GM12878 (cell line): ENCODE data around the gene NINL.

ENCODE experiments used
- NRF1 ChIP-seq: conservative IDR thresholded peaks from 2 replicates; pipeline ENCODE4 v1.6.1; 2011; ENCODE audit warnings: mild to moderate bottlenecking, low read depth, low read length, improper control_type of control experiment
- POLR2A ChIP-seq: IDR thresholded peaks from 2 replicates; pipeline ENCODE4 v1.6.1; 2011; ENCODE audit warnings: low read depth, mild to moderate bottlenecking, low read length
- SMC3 ChIP-seq: IDR thresholded peaks from 2 replicates; pipeline ENCODE4 v1.6.1; 2011; ENCODE audit warnings: low read length, improper control_type of control experiment, borderline replicate concordance
- SP1 ChIP-seq: IDR thresholded peaks from one replicate; pipeline ENCODE4 v1.6.1; 2011; ENCODE audit warnings: low read depth, low read length
- TF ChIP-seq, protein P1 (sequence below), 3 experiments: IDR thresholded peaks in 2 of 3; conservative IDR thresholded peaks in 1 of 3; 2 replicates each; pipeline ENCODE4 v1.5.1; 2011; ENCODE audit warnings: low read depth in 3 of 3, low read length in 3 of 3, mild to moderate bottlenecking in 3 of 3, control low read depth in 2 of 3, moderate library complexity in 2 of 3, inconsistent platforms in 1 of 3, mixed read lengths in 1 of 3; ENCODE audit not compliant: control insufficient read depth in 2 of 3, insufficient read depth in 1 of 3; ENCODE audit errors: extremely low read depth in 1 of 3
- TF ChIP-seq, protein P2 (sequence below): IDR thresholded peaks from 2 replicates; pipeline ENCODE4 v1.6.1; 2011; ENCODE audit warnings: mild to moderate bottlenecking, low read depth, low read length, moderate library complexity; ENCODE audit not compliant: insufficient replicate concordance
- TF ChIP-seq, protein P3 (sequence below): IDR thresholded peaks from 2 replicates; pipeline ENCODE4 v1.6.1; 2012; ENCODE audit warnings: mild to moderate bottlenecking, low read depth, low read length

DNA sequence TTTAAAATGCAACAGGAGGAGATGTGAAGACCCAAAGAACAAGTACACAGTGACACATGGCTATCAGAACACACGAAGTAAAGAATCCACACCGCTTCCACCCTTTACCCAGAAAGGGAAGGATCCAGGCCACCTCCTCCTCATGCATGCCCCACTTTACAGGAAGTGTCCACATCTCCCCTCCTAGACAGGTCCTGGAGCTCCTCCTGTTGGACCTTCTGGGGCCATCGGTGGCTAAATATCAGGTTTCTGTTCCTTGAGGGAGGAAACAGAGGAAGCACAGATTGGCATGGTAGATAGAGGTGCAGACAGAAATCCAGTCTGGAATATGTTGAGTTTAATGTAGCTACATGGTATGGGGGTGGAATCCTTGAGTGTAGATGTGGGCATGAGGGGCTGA, 10.9 kb downstream of the NINL start:
- TF ChIP-seq NRF1 (no peak), SP1 (no peak), POLR2A (no peak), SMC3 (no peak)
- TF ChIP-seq, protein P1, sequence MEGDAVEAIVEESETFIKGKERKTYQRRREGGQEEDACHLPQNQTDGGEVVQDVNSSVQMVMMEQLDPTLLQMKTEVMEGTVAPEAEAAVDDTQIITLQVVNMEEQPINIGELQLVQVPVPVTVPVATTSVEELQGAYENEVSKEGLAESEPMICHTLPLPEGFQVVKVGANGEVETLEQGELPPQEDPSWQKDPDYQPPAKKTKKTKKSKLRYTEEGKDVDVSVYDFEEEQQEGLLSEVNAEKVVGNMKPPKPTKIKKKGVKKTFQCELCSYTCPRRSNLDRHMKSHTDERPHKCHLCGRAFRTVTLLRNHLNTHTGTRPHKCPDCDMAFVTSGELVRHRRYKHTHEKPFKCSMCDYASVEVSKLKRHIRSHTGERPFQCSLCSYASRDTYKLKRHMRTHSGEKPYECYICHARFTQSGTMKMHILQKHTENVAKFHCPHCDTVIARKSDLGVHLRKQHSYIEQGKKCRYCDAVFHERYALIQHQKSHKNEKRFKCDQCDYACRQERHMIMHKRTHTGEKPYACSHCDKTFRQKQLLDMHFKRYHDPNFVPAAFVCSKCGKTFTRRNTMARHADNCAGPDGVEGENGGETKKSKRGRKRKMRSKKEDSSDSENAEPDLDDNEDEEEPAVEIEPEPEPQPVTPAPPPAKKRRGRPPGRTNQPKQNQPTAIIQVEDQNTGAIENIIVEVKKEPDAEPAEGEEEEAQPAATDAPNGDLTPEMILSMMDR (IDR thresholded peaks at IDR 0.05 in 2 of 3, conservative IDR thresholded peaks at IDR 0.05 in 1 of 3; ENCODE audit: control insufficient read depth in 2 of 3, extremely low read depth in 1 of 3, insufficient read depth in 1 of 3, low read depth in 3 of 3, low read length in 3 of 3): no peak
- TF ChIP-seq, protein P2, sequence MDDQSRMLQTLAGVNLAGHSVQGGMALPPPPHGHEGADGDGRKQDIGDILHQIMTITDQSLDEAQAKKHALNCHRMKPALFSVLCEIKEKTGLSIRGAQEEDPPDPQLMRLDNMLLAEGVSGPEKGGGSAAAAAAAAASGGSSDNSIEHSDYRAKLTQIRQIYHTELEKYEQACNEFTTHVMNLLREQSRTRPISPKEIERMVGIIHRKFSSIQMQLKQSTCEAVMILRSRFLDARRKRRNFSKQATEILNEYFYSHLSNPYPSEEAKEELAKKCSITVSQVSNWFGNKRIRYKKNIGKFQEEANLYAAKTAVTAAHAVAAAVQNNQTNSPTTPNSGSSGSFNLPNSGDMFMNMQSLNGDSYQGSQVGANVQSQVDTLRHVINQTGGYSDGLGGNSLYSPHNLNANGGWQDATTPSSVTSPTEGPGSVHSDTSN: no peak
- TF ChIP-seq, protein P3, sequence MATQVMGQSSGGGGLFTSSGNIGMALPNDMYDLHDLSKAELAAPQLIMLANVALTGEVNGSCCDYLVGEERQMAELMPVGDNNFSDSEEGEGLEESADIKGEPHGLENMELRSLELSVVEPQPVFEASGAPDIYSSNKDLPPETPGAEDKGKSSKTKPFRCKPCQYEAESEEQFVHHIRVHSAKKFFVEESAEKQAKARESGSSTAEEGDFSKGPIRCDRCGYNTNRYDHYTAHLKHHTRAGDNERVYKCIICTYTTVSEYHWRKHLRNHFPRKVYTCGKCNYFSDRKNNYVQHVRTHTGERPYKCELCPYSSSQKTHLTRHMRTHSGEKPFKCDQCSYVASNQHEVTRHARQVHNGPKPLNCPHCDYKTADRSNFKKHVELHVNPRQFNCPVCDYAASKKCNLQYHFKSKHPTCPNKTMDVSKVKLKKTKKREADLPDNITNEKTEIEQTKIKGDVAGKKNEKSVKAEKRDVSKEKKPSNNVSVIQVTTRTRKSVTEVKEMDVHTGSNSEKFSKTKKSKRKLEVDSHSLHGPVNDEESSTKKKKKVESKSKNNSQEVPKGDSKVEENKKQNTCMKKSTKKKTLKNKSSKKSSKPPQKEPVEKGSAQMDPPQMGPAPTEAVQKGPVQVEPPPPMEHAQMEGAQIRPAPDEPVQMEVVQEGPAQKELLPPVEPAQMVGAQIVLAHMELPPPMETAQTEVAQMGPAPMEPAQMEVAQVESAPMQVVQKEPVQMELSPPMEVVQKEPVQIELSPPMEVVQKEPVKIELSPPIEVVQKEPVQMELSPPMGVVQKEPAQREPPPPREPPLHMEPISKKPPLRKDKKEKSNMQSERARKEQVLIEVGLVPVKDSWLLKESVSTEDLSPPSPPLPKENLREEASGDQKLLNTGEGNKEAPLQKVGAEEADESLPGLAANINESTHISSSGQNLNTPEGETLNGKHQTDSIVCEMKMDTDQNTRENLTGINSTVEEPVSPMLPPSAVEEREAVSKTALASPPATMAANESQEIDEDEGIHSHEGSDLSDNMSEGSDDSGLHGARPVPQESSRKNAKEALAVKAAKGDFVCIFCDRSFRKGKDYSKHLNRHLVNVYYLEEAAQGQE: no peak
